NOMO-1 treated with DMSO at 0.1 percent for 48 hours (cell line): ENCODE results near the gene OFD1.
A peak's percentile ranks its signal among the peaks of the same experiment; 100 is the strongest.

ENCODE experiments used
- DNase-seq: peaks from one replicate; lab custom pipeline; 2025; ENCODE audit not compliant: unreplicated experiment; lab: John Stamatoyannopoulos, UW

The OFD1 gene

DNA sequence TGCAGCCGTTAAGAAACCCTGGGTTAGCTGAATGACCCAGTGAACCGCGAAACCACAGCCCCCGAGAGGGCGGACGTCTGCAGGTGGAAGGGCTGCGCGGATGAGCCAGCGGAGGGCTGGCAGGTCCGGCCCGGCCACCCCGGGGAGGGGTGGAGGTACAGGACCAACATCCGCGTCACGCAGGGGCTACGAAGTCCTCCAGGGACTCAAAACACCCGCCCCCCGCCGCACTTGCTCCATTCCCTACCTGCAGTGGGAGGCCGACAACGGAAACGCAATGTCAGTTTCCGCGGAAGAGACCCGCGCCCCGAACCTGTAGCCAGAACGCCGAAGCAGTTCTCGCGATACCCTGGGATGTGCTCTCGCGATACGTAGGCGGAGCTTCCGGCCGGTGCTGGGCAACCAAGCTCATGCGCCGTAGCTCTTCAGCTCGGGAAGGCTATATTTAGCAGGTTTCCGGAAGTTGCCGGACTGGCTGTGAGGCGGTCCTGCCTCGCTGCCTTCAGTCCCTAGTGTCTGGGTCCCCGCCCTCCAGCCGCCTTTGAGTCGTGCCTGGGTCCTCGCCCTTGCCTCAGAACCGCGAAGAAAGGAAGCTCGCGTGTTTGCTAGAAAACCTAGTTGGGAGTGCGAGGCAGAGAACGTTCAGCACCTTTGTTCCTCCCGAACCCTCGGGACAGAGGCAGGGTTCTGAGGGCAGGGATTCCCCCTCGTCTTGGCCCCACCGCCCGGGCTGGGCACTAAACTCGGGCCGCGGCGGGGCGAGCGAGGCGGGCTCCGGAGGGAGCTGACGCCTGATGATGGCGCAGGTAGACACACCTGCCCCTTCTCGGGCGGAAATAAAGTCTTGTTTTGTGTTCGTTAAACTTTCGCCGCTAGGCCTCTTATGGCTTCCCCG lies at the start of gene OFD1, which contains the start of gene TRAPPC2:
OFD1 (plus strand) TSS at position 471 of the 895 bp plus-strand sequence; CDS start at position 795, 324 bp downstream.
TRAPPC2 (minus strand) TSS at position 343 of the 895 bp plus-strand sequence. CDS start 14,657 bp downstream, outside the sequence.
- DNase-seq: peak; percentile 98

- no peak for DNase-seq
Observed at GRCh38 chrX:13685126-13685763, 49.3 kb upstream of the OFD1 start.

GRCh38 chrX:13687203-13687602 lies 47.3 kb upstream of the OFD1 start:
- DNase-seq: no peak

- DNase-seq: peak; percentile 41
Observed at GRCh38 chrX:13688384-13688957, 46.1 kb upstream of the OFD1 start.

DNA sequence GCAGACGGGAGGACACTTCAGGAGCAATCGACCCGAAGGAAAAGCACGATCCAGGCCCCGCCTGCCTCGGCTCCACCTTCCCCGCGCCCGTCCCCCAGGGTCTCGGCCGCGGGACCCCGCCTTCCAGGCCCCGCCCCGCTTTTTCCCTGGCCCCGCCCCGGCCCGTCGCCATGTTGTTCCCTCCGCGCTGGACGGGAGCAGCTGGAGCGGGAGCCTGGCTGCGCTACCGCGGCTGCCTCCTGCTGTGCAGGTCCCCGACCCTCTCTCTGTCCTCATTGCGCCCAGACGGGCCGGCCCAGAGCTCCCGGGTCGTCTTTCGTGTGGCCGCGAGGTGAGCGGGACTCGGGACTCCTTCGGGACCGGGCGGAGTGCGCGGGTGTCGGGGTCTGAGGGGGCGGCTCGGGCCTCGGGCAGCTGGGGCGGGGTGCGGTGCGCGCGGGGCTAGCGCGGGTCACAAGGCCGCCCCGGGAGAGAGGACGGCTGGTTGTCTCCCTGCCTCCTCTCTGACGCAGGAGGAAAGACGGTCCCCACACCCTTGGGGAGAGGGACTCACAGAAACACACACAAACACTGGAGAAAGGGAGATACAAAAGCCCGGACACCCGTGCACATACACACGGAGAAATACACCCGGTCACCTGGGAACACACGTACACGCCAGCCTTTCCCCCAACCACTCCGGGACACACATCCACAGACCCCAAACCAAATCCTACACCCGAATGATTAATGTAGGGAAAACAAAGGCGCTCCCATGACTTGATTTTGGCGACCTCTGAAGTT lies 45.4 kb upstream of the OFD1 start, which contains the start of gene RAB9A:
RAB9A (plus strand) TSS at position 171 of the 783 bp plus-strand sequence. CDS start 19,619 bp downstream, outside the sequence.
- DNase-seq: no peak

DNA sequence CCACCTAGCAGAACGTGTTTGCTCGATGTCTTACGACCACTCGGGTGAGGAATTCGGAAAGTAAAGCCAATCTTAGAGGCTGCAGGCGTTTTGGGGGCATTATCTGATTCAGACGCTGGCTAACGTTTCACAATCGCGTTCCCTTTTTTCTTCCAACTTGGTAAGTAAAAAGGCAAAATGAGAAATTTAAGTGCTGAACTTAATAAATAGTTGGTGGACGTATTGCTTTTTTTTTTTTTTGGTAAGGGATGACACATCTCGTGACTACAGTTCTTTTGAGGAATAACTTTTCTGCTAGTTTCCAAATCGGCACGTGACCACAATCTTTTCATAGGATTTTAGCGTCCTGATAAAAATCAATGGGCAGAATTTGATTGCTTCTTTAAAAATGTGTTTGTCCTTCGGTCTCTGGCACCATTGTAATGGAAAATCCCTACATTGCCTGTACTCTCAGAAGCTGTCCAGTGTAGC lies 44.8 kb upstream of the OFD1 start:
- peak; percentile 23 for DNase-seq

DNA sequence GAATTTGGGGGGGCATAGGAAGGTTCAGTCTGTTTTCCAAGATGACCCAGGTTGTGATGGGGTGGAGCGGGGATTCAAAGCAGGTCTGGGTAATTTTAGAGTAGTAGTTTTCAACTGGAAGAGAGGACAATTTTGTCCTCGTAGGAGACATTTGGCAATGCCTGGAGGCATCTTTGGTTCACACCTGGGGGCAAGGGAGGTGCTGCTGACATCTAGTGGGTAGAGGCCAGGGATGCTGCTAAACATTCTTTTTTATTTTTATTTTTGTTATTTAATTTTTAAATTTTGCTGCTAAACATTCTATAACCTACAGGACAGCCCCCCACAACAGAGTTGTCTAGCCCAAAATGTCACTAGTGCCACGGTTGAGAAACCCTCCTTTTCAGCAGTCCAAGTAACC lies 43.7 kb upstream of the OFD1 start:
- DNase-seq: no peak

DNA sequence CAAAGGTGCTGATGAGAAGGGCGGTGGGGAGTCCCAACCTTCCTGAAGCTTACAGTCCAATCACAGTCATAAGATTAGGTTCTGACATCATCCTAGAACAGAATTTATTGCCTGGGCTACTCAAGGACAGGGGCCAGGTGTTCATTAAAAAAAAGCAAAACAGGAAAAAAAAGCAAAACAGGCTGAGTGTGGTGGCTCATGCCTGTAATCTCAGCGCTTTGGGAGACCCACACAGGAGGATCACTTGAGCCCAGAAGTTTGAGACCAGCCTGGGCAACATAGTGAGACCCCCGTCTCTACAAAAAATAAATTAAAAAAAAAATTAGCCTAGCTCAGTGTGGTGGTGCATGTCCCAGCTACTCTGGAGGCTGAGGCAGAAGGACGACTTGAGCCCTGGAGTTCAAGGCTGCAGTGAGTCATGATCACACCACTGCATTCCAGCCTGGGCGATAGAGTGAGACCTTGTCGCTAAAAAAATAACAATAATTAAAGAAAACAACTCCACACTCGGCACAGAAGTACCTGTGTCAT lies 42.6 kb upstream of the OFD1 start:
- no peak for DNase-seq

DNA sequence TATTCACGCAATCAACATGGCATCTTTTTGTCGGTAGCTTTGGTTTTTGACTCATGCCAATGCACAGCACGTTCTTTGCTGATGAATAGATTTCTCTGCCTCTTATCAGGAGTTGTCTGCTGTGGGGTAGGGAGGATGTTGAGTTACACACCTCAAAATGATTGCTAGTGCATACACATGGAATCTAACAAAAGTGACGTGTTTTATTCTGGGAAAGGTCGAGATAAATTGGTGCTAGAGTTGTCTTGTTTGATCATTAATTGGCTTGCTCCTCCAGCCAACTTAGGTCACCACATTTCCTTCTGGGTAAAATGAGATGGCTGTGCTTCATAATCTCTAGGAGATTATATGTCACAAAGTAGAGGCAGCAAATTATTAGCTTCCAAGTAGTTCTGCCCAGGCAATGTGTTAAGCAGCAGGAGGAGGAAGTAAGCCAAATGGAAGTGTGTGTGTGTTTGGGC lies 41.7 kb upstream of the OFD1 start:
- DNase-seq: peak; percentile 10

DNA sequence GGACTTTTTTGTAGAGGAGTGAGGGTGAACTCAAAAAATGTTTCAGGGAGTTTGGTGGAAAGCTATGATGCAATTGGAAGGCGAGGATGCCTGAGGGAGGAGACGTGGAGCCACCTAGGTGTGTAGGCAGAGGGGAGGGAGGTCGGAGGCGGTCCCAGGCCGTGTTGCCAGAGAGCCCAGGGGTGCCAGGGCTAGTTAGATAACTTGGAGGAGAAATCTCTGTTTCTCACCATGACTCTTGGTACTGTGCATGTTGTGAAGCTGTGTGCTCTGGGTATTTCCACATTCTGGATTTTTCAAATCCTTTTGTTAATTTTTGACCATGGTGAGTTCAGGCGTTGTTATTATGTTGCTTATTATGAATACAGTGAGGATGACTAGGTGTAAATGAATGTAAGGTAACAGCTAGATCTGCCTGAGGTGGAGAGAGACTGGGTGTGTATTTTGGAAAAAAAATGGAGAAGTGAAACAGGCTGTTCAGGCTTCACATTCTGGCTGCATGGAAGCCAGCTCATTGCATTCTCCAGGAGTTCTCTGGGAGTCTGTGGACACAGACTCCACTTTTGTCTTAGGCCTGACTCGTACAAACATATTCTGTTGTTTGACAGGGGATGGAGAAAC lies 41.1 kb upstream of the OFD1 start:
- DNase-seq: peak; percentile 49

- no peak for DNase-seq
Observed at GRCh38 chrX:13694359-13694758, 40.2 kb upstream of the OFD1 start.

DNA sequence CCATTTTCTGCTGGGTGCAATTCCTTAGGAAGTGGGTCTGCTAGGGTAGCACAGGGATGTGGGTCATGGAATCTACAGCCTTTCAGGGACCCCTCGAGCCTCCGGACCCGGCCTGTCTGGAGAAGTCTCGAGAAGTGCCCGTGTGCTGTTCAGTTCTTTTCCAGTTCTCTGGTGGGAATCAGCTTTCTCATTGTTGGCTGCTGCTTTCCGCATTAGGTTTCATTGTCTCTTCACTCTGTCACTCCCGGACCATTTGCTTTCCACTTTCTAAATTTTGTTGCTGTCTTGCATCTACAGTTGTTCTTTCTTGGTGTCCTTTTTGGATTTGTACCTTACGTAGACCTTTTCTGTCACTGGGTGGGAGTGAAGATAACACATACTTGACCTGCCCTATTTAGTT lies 39.6 kb upstream of the OFD1 start:
- no peak for DNase-seq

GRCh38 chrX:13695601-13696115 lies 38.9 kb upstream of the OFD1 start:
- peak; percentile 80 for DNase-seq

- DNase-seq: peak; percentile 83
Observed at GRCh38 chrX:13697455-13697854, 37.1 kb upstream of the OFD1 start.

- DNase-seq: no peak
Observed at GRCh38 chrX:13697976-13698375, 36.6 kb upstream of the OFD1 start.

DNA sequence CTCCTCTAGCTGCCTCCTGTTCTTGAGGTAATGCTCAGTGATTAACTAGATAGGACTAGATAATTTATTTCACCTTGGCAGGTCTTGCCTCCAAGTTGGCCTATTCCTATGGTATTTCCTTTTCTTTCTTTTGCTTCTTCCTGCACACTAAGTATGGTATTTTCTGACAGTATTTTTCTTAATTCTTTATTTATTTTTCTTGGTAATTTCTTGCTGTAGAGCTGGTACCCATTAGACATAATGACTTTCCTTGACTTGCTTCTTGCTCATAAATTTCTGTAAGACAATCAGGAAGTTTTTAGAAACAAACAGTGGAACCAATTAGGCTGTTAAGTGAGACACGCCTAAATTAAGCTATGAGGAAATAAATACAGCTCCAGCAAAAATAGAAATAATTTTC lies 36.1 kb upstream of the OFD1 start:
- peak; percentile 19 for DNase-seq

DNA sequence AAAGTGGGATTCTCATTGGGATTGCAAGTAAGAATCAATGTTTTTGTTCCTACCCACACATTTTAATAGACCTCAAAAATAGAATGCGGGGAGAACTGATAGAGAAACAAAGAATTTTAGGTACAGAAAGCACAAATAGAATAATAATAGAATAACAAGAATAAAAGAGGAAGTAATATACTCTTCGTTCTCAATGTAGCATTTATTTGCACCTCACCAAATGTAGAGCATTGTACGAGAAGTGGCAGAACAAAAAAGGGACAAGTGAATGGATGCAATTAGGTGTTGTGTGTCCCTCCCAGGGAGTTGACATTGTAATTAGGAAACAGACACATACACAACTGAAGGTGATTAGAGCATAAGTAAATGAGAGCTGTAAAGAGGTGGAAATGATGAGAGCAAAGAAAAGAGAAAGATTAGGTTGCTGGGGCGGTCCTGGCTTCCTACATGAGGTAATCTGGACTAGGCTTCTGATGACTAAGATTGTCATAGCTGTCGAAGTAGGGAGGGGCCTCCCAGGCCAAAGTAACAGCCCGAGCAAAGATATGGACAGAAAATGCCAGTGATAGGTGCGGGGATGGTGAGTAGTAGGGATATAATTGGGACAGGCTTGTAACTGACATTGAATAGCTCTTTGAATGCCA lies 35.2 kb upstream of the OFD1 start:
- peak; percentile 49 for DNase-seq

DNA sequence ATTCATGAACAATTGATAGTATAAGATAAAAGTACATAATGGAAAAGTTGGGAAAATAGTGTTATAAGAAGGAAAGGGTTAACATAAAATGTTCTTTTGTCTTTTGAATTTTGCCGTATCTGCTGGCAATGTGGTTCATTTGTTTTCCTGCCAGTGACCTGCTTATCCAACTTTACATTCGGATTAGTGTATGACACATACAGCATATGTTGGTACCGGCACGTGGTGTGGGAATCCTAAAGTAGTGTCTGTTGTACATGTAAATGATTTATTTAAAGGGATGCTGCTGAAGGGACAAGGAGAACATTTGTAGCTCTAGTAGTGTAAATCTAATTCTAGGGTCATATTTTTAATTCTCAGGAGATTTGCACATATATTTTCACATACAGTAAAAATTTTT lies 34.2 kb upstream of the OFD1 start:
- no peak for DNase-seq

- peak; percentile 25 for DNase-seq
Observed at GRCh38 chrX:13702111-13702789, 32.3 kb upstream of the OFD1 start.
